Measurements from ENCODE around the gene XPO6. TPM values are rescaled to one million over a fixed set of nuclear protein-coding genes. Genes with fewer than 3 reads are reported as not detected.
A peak's percentile ranks its signal among the peaks of the same experiment; 100 is the strongest.

XPO6 gene
- total and polyA plus RNA-seq, 3 donors from 2014 or later, result 216 to 283 (median 238) TPM

DNA sequence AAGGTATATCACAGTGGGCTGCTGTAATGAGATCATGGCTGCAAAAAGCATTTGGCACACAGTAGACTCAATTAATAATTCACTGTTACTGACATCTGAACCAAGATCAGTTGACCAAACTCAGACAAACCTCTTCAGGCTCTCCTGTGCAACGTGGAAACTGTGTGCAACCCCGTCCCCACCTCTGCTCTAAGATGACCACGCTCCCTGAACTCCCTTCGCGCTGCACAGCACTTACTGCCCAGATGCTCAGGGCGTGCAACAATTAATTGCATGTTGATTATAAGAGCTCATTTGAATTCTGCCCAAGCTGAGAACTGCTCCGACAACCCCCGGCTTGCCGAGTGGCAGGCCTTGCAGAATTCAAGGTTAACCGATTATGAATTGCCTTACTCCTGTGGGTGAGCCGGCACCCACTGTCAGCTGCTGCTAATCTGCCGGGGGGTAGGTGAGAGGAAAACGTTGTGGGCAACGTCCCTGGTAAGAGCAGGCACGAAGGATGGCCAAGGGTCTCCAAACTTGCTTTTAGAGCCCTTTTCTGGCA is 147.0 kb downstream of the XPO6 start:
- Histone ChIP-seq H3K27ac (no peak overlapping the region), H3K4me1 (no peaks in the 10 kb centered on the region), H3K4me3 (no peak overlapping the region), H3K9me3 (no peaks in the 10 kb centered on the region), H3K27me3 (no peaks in the 10 kb centered on the region), H3K36me3 (ENCODE audit: low read depth, missing control alignments) (no peaks in the 10 kb centered on the region)
- intact Hi-C loops (cut with DNase I; ENCODE audit: low total_unique reads), result no loop called here
- DNase-seq, result no peak
- 49 to 53% methylated on average over 15 of the region's 15 CpGs for WGBS, 2 donors
- no peak for TF ChIP-seq CTCF (IDR thresholded peaks at IDR 0.05)
- no peak for TF ChIP-seq POLR2A (IDR thresholded peaks at IDR 0.05)

- Histone ChIP-seq H3K4me3 (no peak overlapping the region), H3K4me1 (no peaks in the 10 kb centered on the region), H3K27me3 (no peaks in the 10 kb centered on the region), H3K27ac (no peak overlapping the region), H3K9me3 (no peaks in the 10 kb centered on the region), H3K36me3 (ENCODE audit: low read depth, missing control alignments) (no peaks in the 10 kb centered on the region)
- WGBS, 2 donors, result 41 to 60% methylated on average over 3 of the region's 3 CpGs
- no peak for DNase-seq
- TF ChIP-seq POLR2A (IDR thresholded peaks at IDR 0.05) (no peak), CTCF (IDR thresholded peaks at IDR 0.05) (no peak)
- intact Hi-C loops (cut with DNase I; ENCODE audit: low total_unique reads), result no loop called here
Measured at GRCh38 chr16:28064150-28064549, 147.6 kb downstream of the XPO6 start.

DNA sequence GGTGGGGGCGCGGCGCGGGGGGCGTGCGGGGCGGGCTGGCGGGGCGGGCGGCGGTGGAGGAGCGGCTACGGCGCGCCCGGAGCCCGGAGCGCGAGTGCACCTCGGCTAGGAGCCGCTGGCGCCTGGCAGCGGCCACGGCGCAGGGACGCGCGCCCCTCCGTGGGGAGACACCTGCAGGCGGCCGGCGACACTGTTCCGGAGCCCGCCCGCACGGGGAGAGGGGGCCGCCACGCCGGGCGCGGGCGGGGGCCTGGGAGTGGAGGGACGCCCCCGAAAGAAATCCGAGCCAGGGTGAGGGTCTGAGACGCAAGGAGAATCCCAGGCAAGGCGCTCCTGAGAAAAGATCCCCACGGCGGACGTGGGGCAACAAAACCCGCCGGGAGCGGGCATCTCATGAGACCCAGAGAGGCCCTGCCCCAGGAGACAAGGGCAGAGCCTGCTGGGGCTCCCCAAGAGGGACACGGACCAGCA is 148.1 kb downstream of the XPO6 start, which contains the start of gene GSG1L:
Gene GSG1L (minus strand): TSS at position 124 of the 471 bp plus-strand sequence. CDS start 290 bp downstream, outside the sequence.
- TF ChIP-seq CTCF (IDR thresholded peaks at IDR 0.05), result no peak
- TF ChIP-seq POLR2A (IDR thresholded peaks at IDR 0.05), result no peak
- no peaks in the 10 kb centered on the region for H3K27me3 ChIP-seq
- no peak within 1 kb of the TSS for H3K27ac ChIP-seq
- WGBS, 2 donors, result 0 to 2% methylated on average over 1 to 28 of the region's 54 CpGs
- peak within 1 kb of the TSS; percentile 29 to 39 for H3K4me3 ChIP-seq
- DNase-seq, result no peak
- no peaks in the 10 kb centered on the region for H3K4me1 ChIP-seq
- no peaks in the 10 kb centered on the region for H3K36me3 ChIP-seq (ENCODE audit: low read depth, missing control alignments)
- H3K9me3 ChIP-seq, result no peaks in the 10 kb centered on the region
- intact Hi-C loops (cut with DNase I; ENCODE audit: low total_unique reads), result no loop called here

GRCh38 chr16:28062847-28063521 is 148.8 kb downstream of the XPO6 start:
- no peaks in the 10 kb centered on the region for H3K36me3 ChIP-seq (ENCODE audit: low read depth, missing control alignments)
- no peaks in the 10 kb centered on the region for H3K27me3 ChIP-seq
- H3K27ac ChIP-seq, result no peak overlapping the region
- no peaks in the 10 kb centered on the region for H3K9me3 ChIP-seq
- WGBS, 2 donors, result 0% methylated on average over 15 of the region's 99 CpGs; no CpG with 5 or more reads in 1 of the 2 donors
- TF ChIP-seq CTCF (IDR thresholded peaks at IDR 0.05) (no peak), POLR2A (IDR thresholded peaks at IDR 0.05) (no peak)
- intact Hi-C loops (cut with DNase I; ENCODE audit: low total_unique reads), result no loop called here
- H3K4me3 ChIP-seq, result peak overlapping the region; percentile 29 to 39
- DNase-seq, result no peak
- no peaks in the 10 kb centered on the region for H3K4me1 ChIP-seq

Measured in testis (tissue), 3 donors.